Measurements from ENCODE around the gene C8G. TPM values are rescaled to one million over a fixed set of nuclear protein-coding genes. Genes with fewer than 3 reads are reported as not detected.

Gene C8G
- polyA plus RNA-seq, 4 donors = 0.51 to 1.2 (median 1.0) TPM

DNA sequence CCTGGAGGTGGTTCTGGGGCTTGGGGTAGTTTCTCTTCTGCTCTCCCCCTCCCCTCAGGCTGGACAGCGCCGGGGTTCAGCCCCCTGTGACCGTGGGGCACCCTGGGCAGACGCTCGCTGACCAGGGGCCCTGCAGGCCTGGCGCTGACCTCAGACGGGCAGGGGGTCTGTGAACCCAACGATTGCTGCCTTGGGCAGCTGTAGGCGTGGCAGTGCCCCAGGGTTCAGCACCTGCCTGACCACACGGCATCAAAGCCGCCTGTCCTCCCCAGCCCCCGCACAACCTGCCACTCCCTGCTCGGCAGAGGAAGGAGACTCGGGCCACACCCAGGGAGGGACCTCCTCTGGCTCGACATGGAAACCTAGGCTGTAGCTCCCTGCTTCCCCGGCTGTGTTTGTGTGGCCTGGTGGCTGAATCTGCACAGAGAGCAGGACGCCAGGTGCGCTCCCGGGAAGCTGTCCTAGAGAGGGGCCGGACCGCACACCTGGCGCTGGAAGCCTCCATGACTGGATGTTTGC lies 19.2 kb downstream of the C8G start:
- no peak for DNase-seq (ENCODE audit: low read depth in 4 of 4, low spot score in 2 of 4)

DNA sequence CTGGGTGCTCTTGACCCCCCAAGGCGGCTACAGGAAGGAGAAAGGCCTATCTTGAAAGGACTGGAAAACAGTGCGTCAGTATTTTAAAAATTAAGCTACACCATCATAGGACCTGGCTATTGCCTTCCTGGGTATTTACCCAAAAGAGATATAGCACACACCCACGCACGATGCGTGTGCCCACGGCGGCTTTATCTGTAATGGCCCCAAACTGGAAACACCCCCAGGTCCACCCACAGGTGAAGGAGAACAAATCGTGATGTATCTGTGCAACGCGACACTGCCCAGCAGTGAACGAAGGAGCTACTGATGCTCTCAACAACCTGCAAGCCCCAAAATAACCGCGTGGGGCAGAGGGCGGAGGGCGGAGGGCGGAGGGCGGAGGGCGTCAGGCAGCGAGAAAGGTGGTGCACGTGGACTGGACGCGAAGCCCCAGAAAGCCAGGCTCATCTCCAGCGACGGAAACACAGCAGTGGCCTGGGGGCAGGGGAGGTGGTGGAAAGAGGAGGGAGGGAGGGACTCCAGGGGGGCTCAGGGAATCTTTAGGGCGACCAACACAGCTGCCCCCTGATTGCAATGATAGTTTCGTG lies 19.9 kb downstream of the C8G start:
- no peak for DNase-seq (ENCODE audit: low read depth in 4 of 4, low spot score in 2 of 4)

DNA sequence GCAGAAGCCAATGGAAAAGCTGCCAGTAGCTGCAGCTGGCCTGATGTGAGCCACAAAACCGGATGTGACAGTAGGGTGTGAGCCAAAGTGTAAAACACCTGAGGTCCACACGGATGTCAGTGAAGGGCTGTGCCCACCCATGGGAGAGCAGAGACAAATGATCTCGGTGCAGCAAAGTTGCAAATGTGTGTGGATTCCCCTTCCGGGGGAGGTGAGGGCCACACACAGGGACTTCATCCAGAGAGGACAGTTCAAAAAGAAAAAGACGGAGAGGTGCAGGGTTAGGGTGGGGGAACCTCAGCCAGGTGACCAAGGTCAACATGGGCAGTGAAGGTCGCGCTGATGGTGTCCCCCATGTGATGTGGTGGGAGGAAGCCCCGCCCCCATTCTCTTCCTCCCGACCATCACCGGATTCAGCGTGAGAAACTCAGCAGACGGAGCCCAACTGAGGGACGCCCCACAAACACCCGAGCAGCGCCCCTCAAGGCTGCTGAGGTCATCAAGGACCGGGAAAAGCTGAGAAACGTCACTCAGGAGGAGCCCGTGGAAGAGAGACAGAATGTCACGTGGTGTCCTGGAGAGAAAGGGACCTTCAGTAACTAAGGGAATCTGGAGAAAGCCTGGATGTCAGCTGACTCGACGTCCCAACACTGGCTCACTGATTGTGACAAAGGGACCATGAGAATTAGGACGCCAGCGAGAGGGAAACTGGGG lies 20.9 kb downstream of the C8G start:
- DNase-seq (ENCODE audit: low read depth in 4 of 4, low spot score in 2 of 4) = no peak

DNA sequence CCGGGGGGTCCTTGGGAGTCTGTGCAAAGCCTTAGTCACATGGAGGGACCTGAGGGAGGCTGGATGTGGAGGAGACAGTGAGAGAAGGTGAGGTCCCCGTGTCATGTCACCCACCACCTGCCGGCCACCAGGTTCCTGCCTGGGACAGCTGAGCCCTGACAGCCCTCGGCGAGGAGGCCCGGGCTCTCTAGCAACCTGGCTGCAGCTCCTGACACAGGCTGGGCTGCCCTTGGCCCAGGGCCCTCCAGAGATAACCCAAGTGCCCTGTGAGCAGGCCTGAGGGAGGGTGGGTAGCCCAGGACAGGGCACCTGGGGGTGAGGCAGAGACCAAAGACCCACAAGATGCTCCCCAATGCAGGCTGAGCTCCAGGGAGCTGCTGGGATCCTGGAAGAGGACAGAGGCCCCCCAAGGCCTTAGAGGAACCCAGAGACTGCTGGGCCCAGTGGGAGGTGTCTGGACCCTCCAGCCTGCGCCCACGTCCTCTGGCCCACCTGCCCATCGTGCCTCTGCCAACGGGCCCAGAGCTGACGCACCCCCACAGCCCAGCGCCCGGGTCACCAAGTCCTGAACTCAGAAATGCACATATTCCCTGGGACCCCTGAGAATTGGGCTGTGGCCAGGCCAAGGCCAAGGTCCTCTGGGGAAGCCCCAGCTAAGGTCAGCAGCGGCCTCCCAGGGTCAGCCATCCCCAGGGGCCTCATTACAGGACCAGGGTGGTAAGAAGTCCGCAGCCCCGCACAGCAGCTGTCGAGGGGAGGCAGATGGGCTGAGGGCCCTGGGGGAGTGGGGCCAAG lies 23.5 kb downstream of the C8G start:
- DNase-seq (ENCODE audit: low read depth in 4 of 4, low spot score in 2 of 4) = no peak

DNA sequence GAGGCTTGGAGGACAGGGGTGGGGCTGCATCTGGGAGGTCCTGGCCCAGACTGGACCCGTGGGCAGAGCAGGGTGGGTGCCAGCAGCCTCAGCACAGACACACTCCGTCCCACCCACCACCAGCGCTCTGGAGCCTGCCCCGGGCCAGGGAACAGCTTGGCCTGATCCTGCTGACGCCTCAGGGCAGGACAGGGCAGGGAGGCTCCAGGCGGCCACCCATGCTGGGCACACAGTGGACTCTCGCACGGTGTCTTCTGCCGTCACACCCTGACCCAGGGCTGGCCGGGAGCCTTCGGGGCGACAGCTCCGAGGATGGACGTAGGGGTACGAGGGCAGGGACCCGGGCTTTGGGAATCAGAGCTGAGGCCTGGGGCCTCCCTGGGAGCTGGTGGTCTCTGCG lies 24.1 kb downstream of the C8G start:
- DNase-seq (ENCODE audit: low read depth in 4 of 4, low spot score in 2 of 4) = no peak

DNA sequence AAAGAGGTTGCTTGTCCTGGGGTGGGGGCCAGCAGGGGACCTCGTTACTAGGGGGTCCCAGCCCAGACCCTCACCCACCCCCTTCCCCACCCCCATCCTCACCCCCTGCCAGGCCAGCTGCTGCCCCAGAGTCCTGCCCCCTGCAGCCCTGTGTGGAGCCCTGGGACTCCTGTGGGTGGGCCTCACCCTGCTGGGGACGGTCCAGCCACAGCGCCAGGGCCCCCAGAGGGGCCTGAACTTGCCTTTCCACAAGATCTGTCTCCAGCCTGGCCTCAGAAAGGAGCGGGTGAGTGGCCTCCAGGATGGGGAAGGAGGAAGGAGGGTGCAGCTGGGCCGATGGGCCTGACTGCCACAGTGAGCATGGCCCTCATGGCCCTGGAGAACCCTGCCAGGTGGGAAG lies 24.7 kb downstream of the C8G start:
- no peak for DNase-seq (ENCODE audit: low read depth in 4 of 4, low spot score in 2 of 4)

DNA sequence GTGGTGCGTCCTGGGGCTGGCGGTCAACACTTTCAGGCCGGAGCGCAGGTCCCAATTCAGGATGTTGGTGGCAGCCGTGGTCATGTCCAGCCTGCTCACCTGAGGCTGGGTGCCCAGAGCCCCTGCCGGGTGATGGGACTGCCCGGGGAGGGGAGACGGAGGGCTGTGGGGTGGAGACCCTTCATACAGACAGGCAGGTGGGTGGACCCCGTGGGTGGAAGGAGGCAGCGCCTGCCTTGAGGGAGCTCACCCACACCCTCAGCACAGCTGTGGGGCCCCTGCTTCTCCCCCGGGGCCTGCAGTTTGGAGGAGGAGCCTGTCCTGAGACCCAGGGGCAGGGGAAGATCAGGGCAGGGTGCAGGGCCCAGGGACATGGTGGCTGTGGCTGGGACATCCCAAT lies 25.3 kb downstream of the C8G start:
- DNase-seq (ENCODE audit: low read depth in 4 of 4, low spot score in 2 of 4) = no peak

DNA sequence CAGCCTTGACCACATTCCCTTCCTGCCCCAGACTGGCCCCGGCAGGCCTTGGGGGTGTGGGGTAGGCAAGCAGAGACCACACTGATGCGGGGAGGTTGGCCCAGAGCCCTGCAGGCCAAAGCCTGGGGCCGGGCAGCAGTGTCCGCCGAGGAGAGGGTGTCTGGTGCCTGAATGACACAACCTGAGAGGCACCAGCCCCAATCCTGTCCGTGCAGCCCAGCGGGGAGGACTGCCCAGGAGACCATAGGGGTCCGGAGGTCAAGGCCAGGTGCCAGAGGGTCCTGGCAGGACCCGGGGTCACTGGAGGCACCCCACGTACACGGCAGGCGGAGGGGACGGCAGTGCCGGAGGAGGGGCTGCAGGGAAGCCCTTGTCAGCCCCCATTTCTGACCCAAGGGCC lies 26.7 kb downstream of the C8G start:
- DNase-seq (ENCODE audit: low read depth in 4 of 4, low spot score in 2 of 4) = no peak

DNA sequence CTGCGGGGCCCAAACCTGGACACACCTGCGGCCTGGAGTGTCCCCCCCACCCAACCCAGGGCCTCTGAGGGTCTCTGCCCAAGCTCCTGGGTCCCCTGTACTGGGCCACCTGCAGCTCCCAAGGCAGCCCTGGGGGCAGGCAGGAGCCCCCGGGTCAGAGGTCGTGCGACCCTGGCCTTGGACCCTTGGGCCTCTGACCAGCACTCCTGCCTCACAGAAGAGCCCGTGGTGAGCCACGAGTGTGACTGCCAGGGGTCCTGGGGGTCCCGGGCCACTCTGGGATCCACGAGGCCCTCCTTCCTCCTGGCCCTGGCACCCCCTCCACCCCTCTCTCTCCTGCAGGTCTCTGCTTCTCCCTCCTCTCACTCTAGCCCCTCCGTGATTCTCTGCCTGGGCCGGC lies 27.3 kb downstream of the C8G start:
- no peak for DNase-seq (ENCODE audit: low read depth in 4 of 4, low spot score in 2 of 4)

DNA sequence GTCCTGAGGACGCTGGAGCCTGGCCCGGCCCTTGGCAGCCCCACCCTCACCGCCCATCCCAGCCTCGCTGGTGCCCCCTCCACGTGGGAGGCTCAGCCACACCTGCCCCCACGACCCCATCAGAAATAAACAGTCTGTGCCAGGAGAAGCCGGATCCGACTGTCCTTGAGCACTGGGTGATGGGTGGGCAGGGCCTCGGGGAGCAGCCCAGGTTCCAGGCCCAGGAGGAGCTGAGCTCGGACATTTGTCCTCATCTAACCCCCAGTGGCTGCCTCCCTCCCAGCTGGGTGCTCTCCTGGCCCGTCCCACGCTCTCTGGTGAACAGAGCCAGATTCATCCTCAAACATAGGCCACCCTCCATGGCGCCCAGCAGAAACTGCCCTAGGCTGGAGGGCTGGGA lies 27.7 kb downstream of the C8G start:
- DNase-seq (ENCODE audit: low read depth in 4 of 4, low spot score in 2 of 4) = no peak

DNA sequence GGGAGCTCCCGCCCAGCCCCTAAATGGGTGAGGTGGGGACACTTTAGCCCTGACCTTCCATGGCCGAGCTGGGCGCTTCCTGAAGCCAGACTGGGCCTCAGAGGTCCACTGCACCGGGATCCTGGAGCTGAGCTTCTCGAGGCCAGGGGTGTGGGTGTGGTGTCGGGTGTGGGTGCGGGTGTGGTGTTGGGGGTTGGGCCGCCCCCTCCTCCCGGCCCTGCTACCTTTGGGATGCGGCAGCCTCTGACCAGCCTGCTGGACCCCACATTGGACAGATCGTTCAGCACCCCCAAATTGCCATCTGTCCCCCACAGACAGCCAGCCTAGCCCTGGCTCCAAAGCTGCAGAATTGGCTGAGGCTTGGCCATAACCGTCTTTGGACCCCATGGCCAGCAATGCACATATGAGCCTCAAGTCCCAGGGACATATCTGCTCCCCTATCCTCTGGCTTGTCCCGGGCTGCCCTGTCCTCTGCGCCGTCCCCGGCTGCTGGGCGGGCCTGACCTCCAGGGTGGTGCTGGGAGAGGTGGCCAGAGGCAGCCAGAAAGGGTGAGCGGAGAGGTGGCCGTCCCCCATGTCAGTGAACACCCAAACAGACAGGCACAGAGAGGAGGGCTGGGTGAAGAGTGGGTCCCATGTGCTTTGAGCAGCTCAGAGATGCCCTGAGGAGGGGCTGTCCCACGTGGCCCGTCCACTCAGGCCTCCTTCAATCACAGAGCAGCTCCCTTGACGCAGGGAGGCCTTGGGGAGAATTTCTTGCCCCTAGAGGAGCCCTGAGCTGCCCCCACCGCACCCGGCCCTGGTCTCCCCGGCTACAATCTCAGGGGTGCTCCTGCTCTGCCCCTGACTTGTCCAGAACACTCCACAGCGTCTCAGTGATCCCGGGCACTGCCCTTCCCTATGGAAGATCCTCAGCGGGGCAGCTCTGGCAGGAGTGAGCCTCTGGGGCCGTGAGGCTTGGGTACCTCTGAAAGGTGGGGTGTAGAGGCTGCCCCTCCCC lies 28.9 kb downstream of the C8G start:
- no peak for DNase-seq (ENCODE audit: low read depth in 4 of 4, low spot score in 2 of 4)

DNA sequence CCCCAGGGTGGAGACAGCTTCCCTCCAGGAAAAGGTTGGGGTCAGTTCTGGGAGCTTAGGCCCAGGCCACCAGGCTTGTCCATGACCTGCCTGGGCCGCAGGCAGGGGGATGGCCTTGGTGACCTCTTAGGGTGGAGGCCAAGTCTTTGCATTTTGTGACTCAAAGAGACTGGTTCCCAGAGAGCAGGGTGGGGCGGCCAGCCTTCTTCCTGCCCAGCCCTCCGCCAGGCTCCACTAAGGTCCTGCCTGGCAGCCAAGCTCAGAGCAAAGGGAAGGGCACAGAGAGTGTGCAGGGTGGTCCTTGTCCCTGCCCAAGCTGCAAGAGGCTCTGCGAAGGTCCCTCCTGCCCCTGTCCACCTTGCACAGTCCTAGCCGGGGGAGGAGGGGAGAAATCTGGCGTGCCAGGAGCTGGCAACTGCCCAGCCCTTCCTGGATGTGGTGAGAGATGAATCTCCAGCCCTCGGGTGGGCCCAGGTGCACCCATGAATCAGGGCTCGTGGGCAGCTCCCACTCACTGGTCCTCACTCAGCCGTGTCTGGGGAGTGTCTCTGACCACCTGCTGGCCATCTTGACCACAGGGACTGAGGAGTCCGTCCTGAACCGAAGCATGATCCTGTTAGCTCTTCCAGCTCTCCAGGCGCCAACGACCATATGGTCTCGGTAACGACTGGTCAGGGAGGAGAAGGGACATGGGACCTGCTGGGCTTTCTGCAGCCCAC lies 29.9 kb downstream of the C8G start:
- DNase-seq (ENCODE audit: low read depth in 4 of 4, low spot score in 2 of 4) = no peak

DNA sequence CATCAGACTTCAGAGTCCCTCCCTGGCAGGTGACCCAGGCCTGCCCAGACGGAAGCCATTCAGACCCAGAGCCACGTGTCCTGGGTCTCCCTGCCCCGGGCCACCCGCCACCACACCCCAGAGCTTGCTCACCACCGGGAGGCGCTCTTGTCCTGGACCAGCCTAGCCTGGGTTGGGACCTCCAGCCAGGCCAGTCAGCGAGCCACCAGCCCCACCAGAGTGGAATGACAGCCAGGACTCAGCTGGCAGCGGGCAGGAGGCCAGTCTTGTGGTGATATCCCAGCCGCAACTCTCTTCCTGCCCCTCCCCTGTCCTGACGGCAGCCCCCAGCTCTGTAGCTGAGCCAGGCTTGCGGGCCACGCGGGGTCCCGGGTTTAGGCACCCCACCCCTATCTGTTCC lies 30.6 kb downstream of the C8G start:
- DNase-seq (ENCODE audit: low read depth in 4 of 4, low spot score in 2 of 4) = no peak

DNA sequence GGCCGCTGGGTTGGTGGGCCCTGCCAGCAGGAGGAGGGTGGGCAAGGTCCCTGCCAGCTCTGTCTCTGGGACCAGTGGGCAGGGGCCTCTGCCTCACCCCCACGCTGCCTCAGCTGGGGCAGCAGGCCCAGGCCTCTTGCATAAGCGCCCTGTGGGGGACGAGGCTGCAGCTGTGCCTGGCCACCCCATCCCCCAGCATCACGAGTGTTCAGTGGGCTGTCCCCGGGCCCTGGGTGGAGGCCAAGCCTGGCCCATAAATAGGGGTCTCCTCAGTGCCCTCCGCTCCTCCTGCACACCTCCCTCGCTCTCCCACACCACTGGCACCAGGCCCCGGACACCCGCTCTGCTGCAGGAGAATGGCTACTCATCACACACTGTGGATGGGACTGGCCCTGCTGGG lies 32.2 kb downstream of the C8G start, which contains the start of gene PTGDS:
Gene PTGDS (plus strand): TSS at position 282 of the 400 bp plus-strand sequence. CDS start 75 bp downstream, at position 357.
- DNase-seq (ENCODE audit: low read depth in 4 of 4, low spot score in 2 of 4) = no peak

DNA sequence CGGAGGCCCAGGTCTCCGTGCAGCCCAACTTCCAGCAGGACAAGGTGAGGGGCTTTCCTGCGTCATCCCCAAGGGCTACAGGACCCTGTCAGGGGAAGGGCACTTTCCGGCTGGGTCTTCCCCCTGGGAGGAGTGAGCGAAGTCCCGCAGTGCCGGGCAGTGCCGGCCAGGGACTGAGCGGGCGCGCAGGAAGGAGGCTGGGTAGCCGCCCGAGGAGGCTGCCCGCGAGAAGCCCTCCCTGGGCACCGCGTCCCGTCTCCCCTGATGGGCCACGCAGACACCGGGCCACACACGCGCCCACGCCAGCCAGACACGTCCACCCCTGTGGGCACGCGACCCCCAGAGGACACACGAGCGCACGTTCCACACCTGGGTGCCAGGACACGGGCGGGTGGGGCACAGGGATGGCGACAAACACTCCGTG lies 32.6 kb downstream of the C8G start:
- no peak for DNase-seq (ENCODE audit: low read depth in 4 of 4, low spot score in 2 of 4)

DNA sequence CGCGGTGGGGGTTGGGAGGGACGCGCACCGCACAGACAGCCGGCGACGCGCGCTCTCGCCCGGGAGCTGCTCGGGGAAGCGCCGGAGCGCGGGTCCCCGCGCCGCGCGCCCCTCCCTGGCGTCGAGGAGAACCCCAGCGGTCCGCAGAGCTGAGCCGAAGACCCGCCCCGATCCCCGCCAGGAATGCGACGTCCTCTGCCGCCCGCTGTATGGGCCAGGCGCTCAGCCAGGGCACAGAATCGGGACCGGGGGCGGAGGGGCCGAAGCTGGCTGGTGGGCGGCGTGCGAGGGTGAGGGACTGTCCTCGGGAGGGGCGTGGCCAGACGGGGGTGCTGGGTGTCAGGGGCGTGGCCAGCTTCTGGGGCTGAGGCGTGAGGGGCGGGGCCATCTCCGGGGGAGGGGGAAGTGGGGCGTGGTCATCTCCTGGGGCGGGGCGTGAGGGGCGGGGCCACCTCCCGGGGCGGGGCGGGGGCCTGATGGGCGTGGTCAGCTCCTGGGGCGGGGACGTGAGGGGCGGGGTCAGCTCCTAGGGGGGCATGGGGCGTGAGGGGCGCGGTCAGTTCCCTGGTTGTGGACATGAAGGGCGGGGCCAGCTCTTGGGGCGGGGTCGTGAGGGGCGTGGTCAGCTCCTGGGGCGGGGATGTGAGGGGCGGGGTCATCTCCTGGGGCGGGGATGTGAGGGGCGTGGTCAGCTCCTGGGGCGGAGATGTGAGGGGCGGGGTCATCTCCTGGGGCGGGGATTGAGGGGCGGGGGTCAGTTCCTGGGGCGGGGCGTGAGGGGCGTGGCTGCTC lies 33.2 kb downstream of the C8G start:
- DNase-seq (ENCODE audit: low read depth in 4 of 4, low spot score in 2 of 4) = peak in 2 of 4 donors; percentile 34 to 38

DNA sequence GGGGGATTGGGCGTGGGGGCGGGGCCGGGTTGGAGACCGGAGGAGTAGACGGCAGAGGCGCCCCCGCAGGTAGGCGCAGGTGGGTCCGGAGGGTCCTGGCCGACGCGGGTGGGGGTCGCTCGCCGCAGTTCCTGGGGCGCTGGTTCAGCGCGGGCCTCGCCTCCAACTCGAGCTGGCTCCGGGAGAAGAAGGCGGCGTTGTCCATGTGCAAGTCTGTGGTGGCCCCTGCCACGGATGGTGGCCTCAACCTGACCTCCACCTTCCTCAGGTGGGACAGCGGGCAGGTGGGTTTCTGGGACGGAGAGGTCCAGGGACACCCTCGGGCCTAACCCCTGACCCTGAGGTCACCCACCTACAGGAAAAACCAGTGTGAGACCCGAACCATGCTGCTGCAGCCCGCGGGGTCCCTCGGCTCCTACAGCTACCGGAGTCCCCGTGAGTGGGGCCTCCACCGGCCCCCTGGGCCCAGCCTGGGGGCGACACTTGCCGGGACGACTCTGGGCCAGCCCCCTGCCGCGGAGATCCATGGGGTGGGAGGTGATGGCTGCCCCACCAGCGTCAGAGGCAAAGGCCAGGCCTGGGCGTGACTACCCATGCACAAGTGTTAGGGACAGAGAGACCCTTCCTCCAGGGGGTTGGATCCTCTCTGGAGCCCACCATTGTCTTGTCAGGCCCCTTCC lies 34.0 kb downstream of the C8G start:
- DNase-seq (ENCODE audit: low read depth in 4 of 4, low spot score in 2 of 4) = no peak

Measured in left renal cortex interstitium (tissue), 4 donors.